Measurements from ENCODE around the gene PON2. TPM values are rescaled to one million over a fixed set of nuclear protein-coding genes. Genes with fewer than 3 reads are reported as not detected.
A peak's percentile ranks its signal among the peaks of the same experiment; 100 is the strongest.

PON2 gene
- total RNA-seq, 4 donors from 2014 or later, result 76.7 to 96.9 (median 94.2) TPM

GRCh38 chr7:95404316-95404865 is 30.4 kb downstream of the PON2 start:
- no peaks in the 10 kb centered on the region for H3K4me1 ChIP-seq
- no peaks in the 10 kb centered on the region for H3K36me3 ChIP-seq
- intact Hi-C loops (cut with DNase I), result no loop called here
- H3K27ac ChIP-seq, result no peak overlapping the region
- no peaks in the 10 kb centered on the region for H3K27me3 ChIP-seq
- no peak for TF ChIP-seq POLR2A (IDR thresholded peaks at IDR 0.05)
- TF ChIP-seq CTCF (IDR thresholded peaks at IDR 0.05), result no peak
- 16 to 33% methylated on average over 4 of the region's 4 CpGs for WGBS, 2 donors
- H3K4me3 ChIP-seq (replicated peaks in 1 of 3), result no peak overlapping the region
- no peaks in the 10 kb centered on the region for H3K9me3 ChIP-seq
- DNase-seq, result peak; percentile 36 to 53

DNA sequence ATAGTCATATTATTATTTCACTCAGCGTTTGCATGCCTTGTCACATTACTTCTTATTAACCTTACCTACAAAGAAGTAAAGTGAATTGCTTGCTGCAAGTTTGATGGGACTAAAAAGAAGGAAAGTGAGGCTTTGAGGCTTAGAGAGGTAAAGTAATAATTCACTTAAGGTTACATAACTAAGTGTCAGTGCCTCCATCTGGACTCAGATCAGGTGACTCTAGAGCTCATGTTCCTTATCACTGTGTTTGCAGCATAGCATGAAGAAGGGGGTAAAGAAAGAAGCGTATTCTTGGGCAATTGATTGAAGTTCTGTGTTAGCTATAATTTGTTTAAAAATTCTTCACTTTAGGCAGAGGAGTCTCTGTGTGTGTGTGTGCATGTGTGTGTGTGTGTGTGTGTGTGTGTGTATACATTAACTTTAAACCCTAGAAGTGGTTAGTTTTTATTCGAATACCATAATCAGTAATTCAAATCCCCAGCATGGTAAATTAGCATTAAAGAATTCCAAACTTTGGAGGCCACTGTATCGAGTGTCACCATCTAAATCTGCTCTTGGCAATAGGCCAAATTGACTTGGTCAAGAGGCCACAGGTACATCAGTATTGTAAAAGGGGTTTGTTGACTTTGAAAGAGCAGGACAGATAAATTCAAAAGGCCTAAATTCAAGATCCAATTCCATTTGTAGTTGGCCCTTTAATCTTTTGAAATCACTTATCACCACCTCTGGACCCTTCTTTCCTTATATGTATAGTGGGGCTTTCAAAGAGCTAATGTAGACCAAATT is 36.5 kb downstream of the PON2 start:
- intact Hi-C loops (cut with DNase I), result no loop called here
- WGBS, 2 donors, result 88 to 89% methylated on average over 4 of the region's 4 CpGs
- no peak overlapping the region for H3K27ac ChIP-seq
- DNase-seq, result no peak
- no peaks in the 10 kb centered on the region for H3K27me3 ChIP-seq
- H3K4me3 ChIP-seq (replicated peaks in 1 of 3), result no peak overlapping the region
- no peaks in the 10 kb centered on the region for H3K36me3 ChIP-seq
- no peaks in the 10 kb centered on the region for H3K4me1 ChIP-seq
- no peak for TF ChIP-seq CTCF (IDR thresholded peaks at IDR 0.05)
- no peak for TF ChIP-seq POLR2A (IDR thresholded peaks at IDR 0.05)
- no peaks in the 10 kb centered on the region for H3K9me3 ChIP-seq

DNA sequence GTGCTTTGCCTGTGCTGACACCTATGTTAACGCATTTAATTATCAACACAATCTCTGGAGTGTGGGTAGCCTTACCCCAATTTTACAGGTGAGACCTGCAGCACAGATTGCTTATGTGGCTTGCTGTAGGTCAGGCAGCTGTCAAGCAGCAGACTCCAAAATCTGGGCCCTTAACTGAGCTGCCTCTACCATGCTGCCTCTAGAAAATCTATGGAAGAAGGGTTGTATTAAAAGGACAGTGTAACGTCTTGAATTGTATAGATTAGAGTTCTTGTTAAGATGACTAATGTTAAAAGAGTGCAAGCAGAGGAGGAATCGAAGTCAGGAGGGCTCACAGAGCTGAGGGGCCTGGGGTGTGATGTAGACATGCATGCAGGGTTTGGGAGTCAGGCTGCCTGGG is 37.4 kb downstream of the PON2 start:
- WGBS, 2 donors, result 93 to 95% methylated on average over 3 of the region's 3 CpGs
- no peaks in the 10 kb centered on the region for H3K4me1 ChIP-seq
- intact Hi-C loops (cut with DNase I), result no loop called here
- H3K9me3 ChIP-seq, result no peaks in the 10 kb centered on the region
- TF ChIP-seq POLR2A (IDR thresholded peaks at IDR 0.05) (no peak), CTCF (IDR thresholded peaks at IDR 0.05) (no peak)
- H3K4me3 ChIP-seq (replicated peaks in 1 of 3), result no peak overlapping the region
- no peaks in the 10 kb centered on the region for H3K27me3 ChIP-seq
- no peak for DNase-seq
- H3K36me3 ChIP-seq, result no peaks in the 10 kb centered on the region
- H3K27ac ChIP-seq, result no peak overlapping the region

- Histone ChIP-seq H3K9me3 (no peaks in the 10 kb centered on the region), H3K4me3 (replicated peaks in 1 of 3) (peak within 1 kb of the TSS; percentile 23 to 47 (median 34)), H3K27ac (no peak within 1 kb of the TSS), H3K27me3 (no peaks in the 10 kb centered on the region), H3K36me3 (no peaks in the 10 kb centered on the region), H3K4me1 (no peaks in the 10 kb centered on the region)
- intact Hi-C loops (cut with DNase I), result no loop called here
- WGBS, 2 donors, result 10 to 14% methylated on average over 23 to 64 of the region's 68 CpGs
- DNase-seq, result peak; percentile 42 to 49
- peak in 2 of 6 experiments; percentile 16 to 31 for TF ChIP-seq CTCF (IDR thresholded peaks at IDR 0.05)
- peak in 1 of 2 donors; percentile 15 for TF ChIP-seq POLR2A (IDR thresholded peaks at IDR 0.05)
These were observed 38.4 kb downstream of the PON2 start, which contains the start of gene PON3 for GRCh38 chr7:95396136-95397032. TSS of gene PON3 (minus strand) at chr7:95396375. CDS start at chr7:95396350, 25 bp downstream.
